HG03095 (cell line): ENCODE data around the gene B9D2.
"Not testable (repeated sequence)": the region's sequence is repeated elsewhere in the genome, so short reads cannot be mapped to it uniquely, and the experiment has no call there.

Experiments
- ATAC-seq: cut with Tn5 transposase; IDR thresholded peaks from one replicate; pipeline ENCODE4 v1.9.1; 2021; ENCODE audit warnings: moderate library complexity; ENCODE audit not compliant: unreplicated experiment

Gene B9D2

GRCh38 chr19:41363753-41364523 is at the start of gene B9D2:
Gene B9D2 (minus strand): TSS chr19:41364149. CDS start chr19:41363519, 630 bp downstream.
- peak; percentile 77 for ATAC-seq

GRCh38 chr19:41412953-41413352 is 49.0 kb upstream of the B9D2 start:
- ATAC-seq = no peak

- no peak for ATAC-seq
These were observed 48.0 kb upstream of the B9D2 start for GRCh38 chr19:41411968-41412265.

- no peak for ATAC-seq
These were observed 47.4 kb upstream of the B9D2 start for GRCh38 chr19:41411100-41411967.

GRCh38 chr19:41410336-41411054 is 46.5 kb upstream of the B9D2 start:
- ATAC-seq = no peak

GRCh38 chr19:41409288-41409687 is 45.3 kb upstream of the B9D2 start:
- ATAC-seq = no peak

- ATAC-seq = not testable (repeated sequence)
These were observed 44.9 kb upstream of the B9D2 start for GRCh38 chr19:41408846-41409245.

GRCh38 chr19:41408256-41408655 is 44.3 kb upstream of the B9D2 start:
- no peak for ATAC-seq

- no peak for ATAC-seq
These were observed 43.3 kb upstream of the B9D2 start for GRCh38 chr19:41407271-41407670.

GRCh38 chr19:41405776-41406175 is 41.8 kb upstream of the B9D2 start:
- ATAC-seq = no peak

- ATAC-seq = no peak
These were observed 39.4 kb upstream of the B9D2 start for GRCh38 chr19:41403181-41403970.

GRCh38 chr19:41402010-41402409 is 38.1 kb upstream of the B9D2 start:
- ATAC-seq = no peak

- no peak for ATAC-seq
These were observed 37.5 kb upstream of the B9D2 start for GRCh38 chr19:41401483-41401882.

- ATAC-seq = no peak
These were observed 35.6 kb upstream of the B9D2 start for GRCh38 chr19:41399525-41399924.

- no peak for ATAC-seq
These were observed 35.1 kb upstream of the B9D2 start for GRCh38 chr19:41399091-41399490.

GRCh38 chr19:41398598-41398997 is 34.6 kb upstream of the B9D2 start:
- no peak for ATAC-seq

GRCh38 chr19:41398050-41398418 is 34.1 kb upstream of the B9D2 start:
- no peak for ATAC-seq

GRCh38 chr19:41397086-41398049 is 33.4 kb upstream of the B9D2 start, which contains the start of the genes BCKDHA and EXOSC5:
Gene BCKDHA (plus strand): TSS chr19:41397818. CDS start chr19:41397828, 10 bp downstream.
Gene EXOSC5 (minus strand): TSS chr19:41397359. CDS start chr19:41397328, 31 bp downstream.
- peak; percentile 78 for ATAC-seq

GRCh38 chr19:41395355-41395754 is 31.4 kb upstream of the B9D2 start:
- no peak for ATAC-seq
